GM11168 (cell line): Measurements from ENCODE around the gene TSPAN4.

Source experiments
- in situ Hi-C: fragments of 300-500 bp; cut with MboI; formaldehyde crosslinking; loops from one replicate; pipeline ENCODE4 v1.12.0; 2022; ENCODE audit warnings: low sequenced_read_pairs; ENCODE audit not compliant: unreplicated experiment

Gene TSPAN4

DNA sequence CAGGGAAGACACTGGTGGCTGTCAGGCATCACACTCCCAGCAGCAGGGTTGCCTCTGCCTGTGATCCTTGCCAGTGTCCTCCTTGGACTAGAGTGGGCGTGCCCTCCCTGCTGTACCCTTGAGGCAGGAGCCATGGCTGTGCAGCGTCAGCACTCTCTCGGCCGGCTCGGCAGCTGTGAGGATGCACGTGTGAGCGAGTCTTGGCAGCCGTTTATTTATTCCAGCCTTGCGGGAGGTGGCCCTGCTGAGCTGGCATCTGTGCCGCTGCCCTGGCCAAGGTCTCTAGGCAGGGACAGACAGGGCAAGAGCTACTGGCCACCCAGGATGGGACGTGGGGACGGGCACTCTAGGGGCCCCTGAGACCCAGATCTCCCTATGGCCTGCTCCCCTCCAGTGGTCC, 33.9 kb downstream of the TSPAN4 start:
- in situ Hi-C loops, result no loop called here

GRCh38 chr11:877565-877964, 34.9 kb downstream of the TSPAN4 start:
- in situ Hi-C loops, result no loop called here

DNA sequence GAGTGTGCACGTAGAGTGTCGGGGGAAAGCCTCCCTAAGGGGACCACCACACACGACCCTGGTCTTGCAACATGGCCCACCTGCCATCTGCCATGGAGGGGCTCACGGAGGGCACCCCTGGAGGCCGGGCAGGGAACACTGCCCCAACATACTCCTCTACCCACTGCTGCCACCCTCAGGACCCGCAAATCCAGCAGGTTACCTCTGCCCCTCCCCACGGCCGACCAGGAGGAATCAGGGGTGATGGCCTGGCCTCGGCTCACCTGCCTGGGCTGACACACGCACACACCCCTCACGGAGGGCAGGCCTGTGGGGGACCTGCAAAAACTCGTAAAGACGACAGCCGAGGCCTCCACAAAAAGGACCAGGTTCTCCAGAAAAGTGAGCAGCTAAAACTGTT, 37.8 kb downstream of the TSPAN4 start:
- in situ Hi-C loops, result no loop called here

DNA sequence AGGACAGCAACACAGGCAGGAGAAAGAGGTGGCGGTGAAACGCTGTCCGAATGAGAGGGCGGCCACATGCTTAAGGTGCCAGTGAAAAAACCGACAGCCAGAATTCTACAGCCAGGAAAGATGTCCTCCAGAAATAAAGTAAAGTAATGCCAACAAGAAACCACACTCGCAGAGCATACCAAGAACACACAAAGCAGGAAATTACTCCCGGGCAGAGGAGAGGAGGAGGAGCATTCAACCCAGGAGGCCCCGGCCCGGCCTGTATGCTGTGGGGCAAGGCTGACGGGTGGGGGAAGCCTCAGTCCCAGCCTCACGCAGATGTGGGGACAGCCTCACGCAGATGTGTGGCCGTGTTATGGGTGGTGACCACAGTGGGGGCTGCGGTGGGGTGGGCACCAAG, 39.9 kb downstream of the TSPAN4 start:
- in situ Hi-C loops, result no loop called here

DNA sequence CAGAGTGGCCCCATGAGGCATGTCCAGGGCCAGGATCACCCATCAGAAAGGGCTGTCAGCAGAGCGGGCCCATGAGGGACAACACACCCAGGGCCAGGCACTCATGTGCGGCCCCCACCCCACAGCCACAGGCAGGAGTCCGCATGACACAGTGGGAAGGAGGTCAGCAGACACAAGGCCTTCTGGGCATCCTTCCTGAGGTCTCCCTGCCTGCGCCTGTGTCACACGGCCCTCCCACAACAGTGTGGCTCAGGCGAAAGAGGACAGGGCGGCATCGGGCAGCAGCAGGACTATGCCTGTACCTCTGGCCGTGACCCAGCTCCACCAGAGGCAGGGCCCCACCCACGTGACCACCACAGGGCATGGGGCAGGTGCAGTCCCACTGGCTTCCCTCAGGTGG, 40.9 kb downstream of the TSPAN4 start:
- in situ Hi-C loops, result no loop called here

GRCh38 chr11:884578-885070, 42.0 kb downstream of the TSPAN4 start:
- in situ Hi-C loops, result no loop called here

GRCh38 chr11:886568-886967, 43.9 kb downstream of the TSPAN4 start:
- in situ Hi-C loops, result no loop called here

- in situ Hi-C loops, result no loop called here
Observed at GRCh38 chr11:887589-887988, 44.9 kb downstream of the TSPAN4 start.

DNA sequence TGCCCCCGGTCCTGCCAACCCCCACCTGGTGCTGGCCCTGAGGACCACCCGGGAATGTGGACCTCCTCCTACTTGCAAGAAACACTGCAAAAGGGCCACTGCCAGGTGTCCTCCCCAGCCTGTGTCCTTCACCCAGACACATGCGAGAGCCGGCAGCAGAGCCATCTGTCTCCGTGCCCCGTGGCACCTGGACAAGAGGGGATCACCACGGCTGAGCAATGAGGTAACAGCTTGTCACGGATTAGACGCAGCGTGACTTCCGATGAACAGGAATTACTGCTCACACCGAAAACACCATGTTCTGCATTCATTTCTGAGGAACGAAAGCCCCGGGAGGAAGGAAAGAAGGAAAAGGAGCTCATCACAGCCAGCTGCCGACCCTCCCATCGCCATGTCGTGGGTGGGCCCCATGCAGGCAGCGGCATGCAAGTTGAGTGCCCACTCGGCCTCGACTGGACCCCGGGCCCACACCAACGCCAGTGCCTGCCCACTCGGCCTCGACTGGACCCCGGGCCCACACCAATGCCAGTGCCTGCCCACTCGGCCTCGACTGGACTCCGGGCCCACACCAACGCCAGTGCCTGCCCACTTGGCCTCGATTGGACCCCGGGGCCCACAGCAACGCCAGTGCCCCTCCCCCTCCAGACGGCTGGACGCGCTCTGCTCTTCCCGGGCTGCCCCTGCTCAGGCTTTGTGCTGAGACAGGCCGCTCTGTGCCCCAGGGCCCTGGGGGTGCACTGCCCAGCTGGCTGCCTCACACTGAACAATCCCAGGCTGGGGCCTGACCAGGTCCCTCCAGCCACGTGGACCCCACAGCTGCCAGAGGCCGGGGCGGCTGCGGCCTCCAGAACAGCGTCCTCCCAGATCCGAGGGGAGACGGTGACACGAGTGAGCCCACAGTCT, 45.9 kb downstream of the TSPAN4 start:
- in situ Hi-C loops, result no loop called here

- in situ Hi-C loops, result no loop called here
Observed at GRCh38 chr11:889257-889656, 46.6 kb downstream of the TSPAN4 start.

DNA sequence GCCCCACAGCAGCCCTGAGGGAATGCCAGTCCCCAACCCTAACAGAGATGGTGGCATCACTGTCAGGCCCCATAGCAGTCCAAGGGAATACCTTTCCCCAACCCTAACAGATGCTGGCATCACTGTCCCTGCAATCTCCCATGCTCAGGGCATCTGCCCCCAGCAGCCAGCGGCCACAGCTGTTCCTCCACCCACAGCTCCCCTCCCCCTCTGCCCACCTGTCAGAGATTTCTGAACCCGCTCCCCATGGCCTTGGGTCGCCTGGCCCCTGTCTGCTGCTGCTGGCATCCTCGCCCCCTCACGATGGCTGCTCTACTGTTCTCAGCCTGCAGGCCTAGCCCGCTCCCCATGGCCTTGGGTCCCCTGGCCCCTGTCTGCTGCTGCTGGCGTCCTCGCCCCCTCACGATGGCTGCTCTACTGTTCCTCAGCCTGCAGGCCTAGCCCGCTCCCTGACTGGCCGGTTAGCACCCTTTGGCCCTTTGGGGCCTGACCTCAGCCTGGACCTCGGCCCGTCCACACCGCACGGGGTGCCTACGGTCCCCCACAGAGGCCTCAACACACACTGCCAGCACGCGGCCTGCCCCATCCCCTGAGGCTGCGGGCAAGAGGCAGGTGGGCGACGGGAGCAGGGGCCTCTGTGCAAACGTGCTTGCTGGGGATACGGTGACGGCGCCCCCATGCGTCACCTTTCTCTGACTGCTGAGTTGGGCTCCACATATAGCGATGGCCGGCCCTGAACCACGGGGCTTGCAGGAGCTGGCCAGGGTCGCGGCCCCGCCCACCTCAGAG, 47.2 kb downstream of the TSPAN4 start:
- in situ Hi-C loops, result no loop called here

- in situ Hi-C loops, result no loop called here
Observed at GRCh38 chr11:890794-891540, 48.3 kb downstream of the TSPAN4 start.

- in situ Hi-C loops, result no loop called here
Observed at GRCh38 chr11:893008-893654, 50.5 kb downstream of the TSPAN4 start.

DNA sequence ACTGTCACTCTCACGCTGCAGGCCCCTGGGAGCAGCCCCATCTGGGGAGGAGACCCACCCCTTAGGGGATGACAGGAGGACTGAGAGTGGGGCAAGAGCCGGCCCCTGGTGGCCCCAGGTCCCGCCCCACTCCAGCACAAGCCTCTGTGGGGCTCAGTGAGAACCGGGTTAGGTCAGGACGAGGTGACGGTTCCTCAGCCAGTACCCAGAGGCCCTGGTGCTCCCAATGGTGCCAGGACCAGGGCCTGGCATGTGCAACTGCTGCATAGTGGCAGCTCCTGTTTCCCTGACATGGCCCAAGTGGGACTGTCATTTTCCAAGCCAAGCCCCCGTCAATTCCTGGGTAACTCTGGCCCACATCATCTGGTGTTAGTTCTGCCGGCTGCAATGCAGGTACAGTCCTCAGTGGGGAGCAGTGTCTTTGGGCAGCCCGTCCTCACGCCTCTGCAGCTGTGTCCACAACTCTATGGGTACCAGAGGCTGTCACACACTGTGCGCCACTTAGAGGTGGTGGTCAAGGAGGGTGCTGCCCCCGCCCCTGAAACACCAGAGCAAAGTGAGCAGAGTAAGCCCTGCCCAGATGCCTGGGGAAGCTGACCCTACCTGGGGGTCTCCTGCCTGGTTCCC, 52.0 kb downstream of the TSPAN4 start:
- in situ Hi-C loops, result no loop called here

- in situ Hi-C loops, result no loop called here
Observed at GRCh38 chr11:895331-896110, 52.9 kb downstream of the TSPAN4 start.

GRCh38 chr11:897253-898142, 54.8 kb downstream of the TSPAN4 start:
- in situ Hi-C loops, result no loop called here

- in situ Hi-C loops, result no loop called here
Observed at GRCh38 chr11:898143-898511, 55.5 kb downstream of the TSPAN4 start.
